ENCODE measurements around the gene COL4A4. TPM values are rescaled to one million over a fixed set of nuclear protein-coding genes. Genes with fewer than 3 reads are reported as not detected.
"Not testable (repeated sequence)": the region's sequence is repeated elsewhere in the genome, so short reads cannot be mapped to it uniquely, and the experiment has no call there.

The COL4A4 gene
- polyA plus RNA-seq, 2 donors = 0.10 to 0.16 TPM

DNA sequence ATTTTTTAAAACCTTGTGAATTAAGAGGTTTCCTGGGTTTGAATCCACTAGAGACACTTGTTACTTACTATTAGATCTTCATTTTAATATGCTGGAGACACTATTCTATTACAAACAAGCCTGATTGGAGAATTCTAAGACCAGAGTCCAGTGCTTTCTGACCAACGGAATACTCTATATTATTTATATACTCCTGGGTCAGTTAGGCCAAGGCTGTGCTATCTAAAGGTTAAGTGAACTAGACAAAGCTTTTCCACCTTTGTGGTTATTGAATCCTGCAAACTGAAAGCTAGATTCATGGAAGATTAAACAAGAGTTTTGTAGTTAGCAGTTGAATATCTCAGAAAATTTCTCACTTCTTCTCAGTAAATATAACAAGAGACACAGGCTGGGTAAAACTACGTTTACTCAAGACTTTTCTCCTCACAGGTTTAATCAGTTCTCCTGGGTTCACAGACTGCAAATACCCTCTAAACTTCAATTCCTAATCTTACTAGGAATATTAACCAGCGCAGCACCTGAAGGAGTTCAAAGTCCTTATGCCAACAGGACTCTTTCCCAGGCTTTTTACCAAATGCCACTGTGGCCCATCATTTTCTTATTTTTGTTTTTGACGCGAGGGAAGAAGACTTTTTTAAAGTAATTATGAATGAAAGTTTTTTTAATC is 66.4 kb downstream of the COL4A4 start:
- Histone ChIP-seq H3K4me1 (ENCODE audit: control insufficient read depth in 2 of 2, insufficient read depth in 2 of 2, low read length in 1 of 2) (no peaks in the 10 kb centered on the region), H3K27ac (ENCODE audit: low read depth in 2 of 2, low read length in 1 of 2) (no peak overlapping the region), H3K36me3 (ENCODE audit: control insufficient read depth in 2 of 2, insufficient read depth in 2 of 2, low read length in 1 of 2) (no peaks in the 10 kb centered on the region), H3K9me3 (ENCODE audit: control insufficient read depth in 2 of 2, insufficient read depth in 1 of 2, low read depth in 1 of 2, low read length in 1 of 2) (no peaks in the 10 kb centered on the region), H3K4me3 (ENCODE audit: low read depth in 1 of 2, low read length in 2 of 2) (no peak overlapping the region), H3K27me3 (ENCODE audit: control insufficient read depth in 1 of 2, insufficient read depth in 2 of 2, low read length in 2 of 2) (no peaks in the 10 kb centered on the region)
- WGBS, 2 donors = 69 to 80% methylated on average over 5 of the region's 5 CpGs

DNA sequence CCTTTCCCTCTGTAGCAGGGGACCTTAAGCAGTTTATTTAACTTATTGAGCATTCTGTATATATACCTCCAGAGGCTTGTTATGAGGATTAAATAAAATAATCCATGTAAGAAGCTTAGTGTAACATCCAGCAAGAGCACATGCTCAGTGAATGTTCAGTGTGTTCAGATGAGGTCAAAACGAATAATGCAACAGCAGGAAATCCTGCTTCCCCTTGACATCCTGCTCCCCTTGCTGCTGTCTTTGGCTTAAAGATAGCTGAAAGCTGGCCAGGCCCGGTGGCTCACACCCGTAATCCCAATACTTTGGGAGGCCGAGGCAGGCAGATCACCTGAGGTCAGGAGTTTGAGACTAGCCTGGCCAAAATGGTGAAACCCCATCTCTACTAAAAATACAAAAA is 68.7 kb downstream of the COL4A4 start:
- no peaks in the 10 kb centered on the region for H3K4me1 ChIP-seq (ENCODE audit: control insufficient read depth in 2 of 2, insufficient read depth in 2 of 2, low read length in 1 of 2)
- 50 to 64% methylated on average over 4 of the region's 4 CpGs for WGBS, 2 donors
- H3K27ac ChIP-seq (ENCODE audit: low read depth in 2 of 2, low read length in 1 of 2) = no peak overlapping the region
- no peaks in the 10 kb centered on the region for H3K27me3 ChIP-seq (ENCODE audit: control insufficient read depth in 1 of 2, insufficient read depth in 2 of 2, low read length in 2 of 2)
- H3K36me3 ChIP-seq (ENCODE audit: control insufficient read depth in 2 of 2, insufficient read depth in 2 of 2, low read length in 1 of 2) = no peaks in the 10 kb centered on the region
- H3K4me3 ChIP-seq (ENCODE audit: low read depth in 1 of 2, low read length in 2 of 2) = no peak overlapping the region
- no peaks in the 10 kb centered on the region for H3K9me3 ChIP-seq (ENCODE audit: control insufficient read depth in 2 of 2, insufficient read depth in 1 of 2, low read depth in 1 of 2, low read length in 1 of 2)

DNA sequence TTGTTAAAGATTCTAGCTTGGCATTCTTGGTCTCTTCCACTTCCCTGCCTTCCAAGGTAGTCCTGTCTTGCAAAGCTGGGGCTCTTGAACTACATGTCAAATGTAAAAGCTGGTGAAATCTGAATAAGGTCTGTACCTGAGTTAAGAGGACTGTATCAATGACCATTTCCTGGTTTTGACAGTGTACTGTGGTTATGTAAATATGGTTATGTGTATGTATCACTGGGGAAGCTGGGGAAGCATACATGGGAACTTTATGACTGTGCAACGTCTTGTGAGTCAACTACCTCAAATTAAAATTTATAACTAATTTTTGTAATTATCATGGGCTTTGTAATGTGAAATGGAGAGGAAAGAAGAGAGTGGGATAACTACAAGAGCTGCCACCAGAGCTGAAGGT is 81.7 kb downstream of the COL4A4 start:
- Histone ChIP-seq H3K27ac (ENCODE audit: low read depth in 2 of 2, low read length in 1 of 2) (no peak overlapping the region), H3K36me3 (ENCODE audit: control insufficient read depth in 2 of 2, insufficient read depth in 2 of 2, low read length in 1 of 2) (no peaks in the 10 kb centered on the region), H3K27me3 (ENCODE audit: control insufficient read depth in 1 of 2, insufficient read depth in 2 of 2, low read length in 2 of 2) (no peaks in the 10 kb centered on the region), H3K4me1 (ENCODE audit: control insufficient read depth in 2 of 2, insufficient read depth in 2 of 2, low read length in 1 of 2) (no peaks in the 10 kb centered on the region), H3K9me3 (ENCODE audit: control insufficient read depth in 2 of 2, insufficient read depth in 1 of 2, low read depth in 1 of 2, low read length in 1 of 2) (no peaks in the 10 kb centered on the region), H3K4me3 (ENCODE audit: low read depth in 1 of 2, low read length in 2 of 2) (no peak overlapping the region)
- WGBS, 2 donors = 39 to 51% methylated on average over 1 of the region's 1 CpG

DNA sequence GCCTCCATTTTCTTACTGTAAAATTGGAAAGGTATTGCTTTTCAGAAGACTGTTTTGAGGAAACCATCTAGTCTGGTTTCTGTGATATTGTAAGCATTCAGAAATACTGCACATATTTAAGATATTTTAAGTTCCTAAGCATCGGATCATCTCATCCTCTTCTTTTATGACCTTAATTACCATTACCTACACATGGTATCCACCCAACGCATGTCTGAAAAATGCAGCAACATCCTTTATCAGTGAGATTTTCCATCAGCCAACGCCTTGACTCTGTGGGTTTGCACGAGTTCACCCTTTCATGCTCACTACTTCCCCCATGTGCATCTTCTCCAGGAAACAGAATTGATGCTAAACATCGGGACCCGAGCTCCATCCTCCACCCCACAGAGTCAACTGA is 84.3 kb downstream of the COL4A4 start:
- H3K4me3 ChIP-seq (ENCODE audit: low read depth in 1 of 2, low read length in 2 of 2) = no peak overlapping the region
- H3K9me3 ChIP-seq (ENCODE audit: control insufficient read depth in 2 of 2, insufficient read depth in 1 of 2, low read depth in 1 of 2, low read length in 1 of 2) = no peaks in the 10 kb centered on the region

DNA sequence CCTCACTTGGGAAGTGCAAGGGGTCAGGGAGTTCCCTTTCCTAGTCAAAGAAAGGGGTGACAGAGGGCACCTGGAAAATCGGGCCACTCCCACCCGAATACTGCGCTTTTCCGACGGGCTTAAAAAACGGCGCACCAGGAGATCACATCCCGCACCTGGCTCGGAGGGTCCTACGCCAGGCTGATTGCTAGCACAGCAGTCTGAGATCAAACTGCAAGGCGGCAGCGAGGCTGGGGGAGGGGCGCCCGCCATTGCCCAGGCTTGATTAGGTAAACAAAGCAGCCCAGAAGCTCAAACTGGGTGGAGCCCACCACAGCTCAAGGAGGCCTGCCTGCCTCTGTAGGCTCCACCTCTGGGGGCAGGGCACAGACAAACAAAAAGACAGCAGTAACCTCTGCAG is 98.9 kb downstream of the COL4A4 start:
- not testable (repeated sequence) for H3K9me3 ChIP-seq (ENCODE audit: control insufficient read depth in 2 of 2, insufficient read depth in 1 of 2, low read depth in 1 of 2, low read length in 1 of 2); H3K36me3 ChIP-seq (ENCODE audit: control insufficient read depth in 2 of 2, insufficient read depth in 2 of 2, low read length in 1 of 2); H3K4me1 ChIP-seq (ENCODE audit: control insufficient read depth in 2 of 2, insufficient read depth in 2 of 2, low read length in 1 of 2); H3K27me3 ChIP-seq (ENCODE audit: control insufficient read depth in 1 of 2, insufficient read depth in 2 of 2, low read length in 2 of 2); H3K4me3 ChIP-seq (ENCODE audit: low read depth in 1 of 2, low read length in 2 of 2); H3K27ac ChIP-seq (ENCODE audit: low read depth in 2 of 2, low read length in 1 of 2)
- 74 to 80% methylated on average over 14 of the region's 14 CpGs for WGBS, 2 donors

More for the DNA sequence above, 84.3 kb downstream of the COL4A4 start:
- 86 to 89% methylated on average over 6 of the region's 6 CpGs for WGBS, 2 donors
- Histone ChIP-seq H3K27ac (ENCODE audit: low read depth in 2 of 2, low read length in 1 of 2) (no peak overlapping the region), H3K4me1 (ENCODE audit: control insufficient read depth in 2 of 2, insufficient read depth in 2 of 2, low read length in 1 of 2) (no peaks in the 10 kb centered on the region), H3K36me3 (ENCODE audit: control insufficient read depth in 2 of 2, insufficient read depth in 2 of 2, low read length in 1 of 2) (no peaks in the 10 kb centered on the region), H3K27me3 (ENCODE audit: control insufficient read depth in 1 of 2, insufficient read depth in 2 of 2, low read length in 2 of 2) (no peaks in the 10 kb centered on the region)

DNA sequence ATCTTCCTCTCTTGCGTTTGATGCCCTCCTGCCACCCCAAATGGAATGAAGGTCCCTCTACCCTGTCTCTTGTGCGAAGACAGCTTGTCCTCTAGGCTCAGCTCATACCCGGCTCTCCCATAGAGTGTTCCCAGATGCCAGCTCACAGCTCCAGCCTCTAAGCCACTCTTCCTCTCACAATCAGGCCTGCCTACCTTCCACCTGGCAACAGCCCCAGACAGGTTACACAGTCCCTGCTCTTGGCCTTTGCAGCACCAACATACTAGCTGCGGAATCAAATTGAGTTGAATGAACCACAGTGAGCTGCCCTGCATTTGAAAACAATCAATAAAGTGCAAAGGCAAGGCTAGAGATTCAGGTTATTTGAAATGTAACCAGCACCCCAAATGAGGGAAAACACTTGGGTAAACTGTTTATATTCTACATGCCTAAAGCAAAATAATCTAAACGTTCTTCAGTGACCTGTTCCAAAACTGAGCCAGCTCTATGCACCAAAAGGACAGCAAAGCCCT is 105.1 kb downstream of the COL4A4 start:
- Histone ChIP-seq H3K4me1 (ENCODE audit: control insufficient read depth in 2 of 2, insufficient read depth in 2 of 2, low read length in 1 of 2) (no peaks in the 10 kb centered on the region), H3K27me3 (ENCODE audit: control insufficient read depth in 1 of 2, insufficient read depth in 2 of 2, low read length in 2 of 2) (no peaks in the 10 kb centered on the region), H3K27ac (ENCODE audit: low read depth in 2 of 2, low read length in 1 of 2) (no peak overlapping the region), H3K9me3 (ENCODE audit: control insufficient read depth in 2 of 2, insufficient read depth in 1 of 2, low read depth in 1 of 2, low read length in 1 of 2) (no peaks in the 10 kb centered on the region), H3K4me3 (ENCODE audit: low read depth in 1 of 2, low read length in 2 of 2) (no peak overlapping the region), H3K36me3 (ENCODE audit: control insufficient read depth in 2 of 2, insufficient read depth in 2 of 2, low read length in 1 of 2) (no peaks in the 10 kb centered on the region)
- WGBS, 2 donors = 68 to 80% methylated on average over 5 of the region's 5 CpGs

DNA sequence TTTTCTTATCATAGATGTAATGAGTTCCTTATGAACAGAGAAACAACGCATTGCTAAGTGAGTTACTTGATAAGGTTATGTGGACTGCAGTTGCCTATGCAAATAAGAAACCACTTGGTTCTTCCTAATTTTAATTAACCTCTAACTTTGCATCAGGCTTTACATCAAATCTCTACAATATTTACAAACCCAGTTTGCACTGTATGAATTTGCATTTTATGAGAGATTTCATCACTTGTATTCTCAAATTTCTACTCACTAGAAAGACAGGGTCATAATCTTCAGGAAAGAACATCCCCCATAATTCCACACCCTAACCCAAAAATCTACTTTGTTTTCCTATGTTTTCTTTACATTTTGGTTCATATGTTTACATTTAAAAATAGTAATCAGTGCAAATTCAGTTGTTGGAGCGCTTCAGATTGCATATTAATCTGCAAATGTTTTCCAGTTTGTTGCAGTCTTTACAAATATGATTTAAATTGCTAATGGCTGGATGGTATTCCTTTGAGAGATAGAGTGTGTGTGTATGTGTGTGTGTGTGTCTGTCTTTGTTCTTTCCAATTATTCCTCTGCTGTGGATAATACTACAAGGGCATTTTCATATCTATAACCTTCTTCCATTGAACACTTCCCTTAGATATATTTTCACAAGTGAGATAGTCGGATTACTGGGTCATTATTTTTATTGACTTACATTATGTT is 106.1 kb downstream of the COL4A4 start:
- Histone ChIP-seq H3K36me3 (ENCODE audit: control insufficient read depth in 2 of 2, insufficient read depth in 2 of 2, low read length in 1 of 2) (no peaks in the 10 kb centered on the region), H3K9me3 (ENCODE audit: control insufficient read depth in 2 of 2, insufficient read depth in 1 of 2, low read depth in 1 of 2, low read length in 1 of 2) (no peaks in the 10 kb centered on the region), H3K27ac (ENCODE audit: low read depth in 2 of 2, low read length in 1 of 2) (no peak overlapping the region), H3K4me3 (ENCODE audit: low read depth in 1 of 2, low read length in 2 of 2) (no peak overlapping the region), H3K27me3 (ENCODE audit: control insufficient read depth in 1 of 2, insufficient read depth in 2 of 2, low read length in 2 of 2) (no peaks in the 10 kb centered on the region), H3K4me1 (ENCODE audit: control insufficient read depth in 2 of 2, insufficient read depth in 2 of 2, low read length in 1 of 2) (no peaks in the 10 kb centered on the region)
- 79 to 86% methylated on average over 3 of the region's 3 CpGs for WGBS, 2 donors

DNA sequence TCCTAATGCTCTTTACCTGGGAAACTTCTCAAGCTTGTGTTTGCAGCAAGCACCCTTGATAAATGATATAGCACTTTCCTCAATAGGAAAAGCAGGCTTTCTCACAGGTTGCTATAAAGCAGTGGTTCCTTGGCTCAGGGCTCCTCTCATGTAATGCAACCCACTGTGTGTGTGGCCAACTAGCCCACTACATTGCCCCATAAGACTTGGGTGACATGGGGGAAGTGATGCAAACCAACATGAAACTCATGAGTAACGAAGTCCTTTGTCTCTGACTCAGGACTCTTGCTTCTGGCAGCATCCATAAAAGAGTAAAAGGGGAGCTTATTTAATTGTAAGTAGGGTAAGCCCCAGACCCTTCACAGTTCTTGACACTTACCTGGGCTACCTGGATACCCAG is 106.9 kb downstream of the COL4A4 start:
- Histone ChIP-seq H3K36me3 (ENCODE audit: control insufficient read depth in 2 of 2, insufficient read depth in 2 of 2, low read length in 1 of 2) (no peaks in the 10 kb centered on the region), H3K9me3 (ENCODE audit: control insufficient read depth in 2 of 2, insufficient read depth in 1 of 2, low read depth in 1 of 2, low read length in 1 of 2) (no peaks in the 10 kb centered on the region), H3K27ac (ENCODE audit: low read depth in 2 of 2, low read length in 1 of 2) (no peak overlapping the region), H3K4me1 (ENCODE audit: control insufficient read depth in 2 of 2, insufficient read depth in 2 of 2, low read length in 1 of 2) (no peaks in the 10 kb centered on the region), H3K27me3 (ENCODE audit: control insufficient read depth in 1 of 2, insufficient read depth in 2 of 2, low read length in 2 of 2) (no peaks in the 10 kb centered on the region), H3K4me3 (ENCODE audit: low read depth in 1 of 2, low read length in 2 of 2) (no peak overlapping the region)
- WGBS, 2 donors = 71 to 77% methylated on average over 1 of the region's 1 CpG

DNA sequence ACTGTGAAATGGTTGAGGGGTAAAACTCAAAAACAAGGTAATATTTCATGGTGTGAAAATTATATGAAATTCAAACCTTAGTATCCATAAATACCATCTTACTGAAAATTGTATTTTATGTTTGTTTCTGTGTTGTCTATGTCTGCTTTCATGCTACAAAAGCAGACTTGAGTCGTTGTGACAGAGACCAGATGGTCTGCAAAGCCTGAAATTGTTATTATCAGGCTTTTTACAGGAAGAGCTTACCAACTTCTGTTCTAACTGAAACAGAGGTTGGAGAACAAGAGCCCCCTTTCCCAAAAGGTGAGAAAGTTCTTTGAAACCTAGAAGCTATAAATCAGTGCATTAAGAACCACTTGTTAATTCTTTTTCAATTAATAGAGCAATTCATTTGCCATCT is 110.0 kb downstream of the COL4A4 start:
- Histone ChIP-seq H3K27ac (ENCODE audit: low read depth in 2 of 2, low read length in 1 of 2) (no peak overlapping the region), H3K36me3 (ENCODE audit: control insufficient read depth in 2 of 2, insufficient read depth in 2 of 2, low read length in 1 of 2) (no peaks in the 10 kb centered on the region), H3K4me1 (ENCODE audit: control insufficient read depth in 2 of 2, insufficient read depth in 2 of 2, low read length in 1 of 2) (no peaks in the 10 kb centered on the region), H3K9me3 (ENCODE audit: control insufficient read depth in 2 of 2, insufficient read depth in 1 of 2, low read depth in 1 of 2, low read length in 1 of 2) (no peaks in the 10 kb centered on the region), H3K4me3 (ENCODE audit: low read depth in 1 of 2, low read length in 2 of 2) (no peak overlapping the region), H3K27me3 (ENCODE audit: control insufficient read depth in 1 of 2, insufficient read depth in 2 of 2, low read length in 2 of 2) (no peaks in the 10 kb centered on the region)
- 48 to 52% methylated on average over 1 of the region's 1 CpG for WGBS, 2 donors

DNA sequence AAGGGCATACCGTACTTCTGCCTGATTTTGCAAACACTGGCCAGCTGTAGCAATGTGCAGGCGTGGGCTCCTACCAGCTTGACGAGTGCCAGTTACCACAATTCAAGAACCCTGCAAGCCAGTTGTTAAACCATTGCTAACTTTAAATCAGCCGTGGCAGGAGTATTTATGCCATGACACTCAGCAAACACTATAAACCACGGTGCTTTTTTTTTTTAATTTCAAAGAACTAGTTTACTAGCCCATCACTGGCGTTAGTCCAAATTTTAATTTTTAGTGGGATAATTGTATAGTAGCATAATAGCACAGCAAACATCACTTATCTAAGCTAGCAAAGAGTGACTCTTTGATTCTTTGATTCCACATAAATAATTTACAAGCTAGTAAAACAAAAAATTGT is 111.1 kb downstream of the COL4A4 start:
- WGBS, 2 donors = 34 to 35% methylated on average over 6 of the region's 6 CpGs
- no peaks in the 10 kb centered on the region for H3K9me3 ChIP-seq (ENCODE audit: control insufficient read depth in 2 of 2, insufficient read depth in 1 of 2, low read depth in 1 of 2, low read length in 1 of 2)
- no peak overlapping the region for H3K27ac ChIP-seq (ENCODE audit: low read depth in 2 of 2, low read length in 1 of 2)
- no peaks in the 10 kb centered on the region for H3K27me3 ChIP-seq (ENCODE audit: control insufficient read depth in 1 of 2, insufficient read depth in 2 of 2, low read length in 2 of 2)
- H3K4me1 ChIP-seq (ENCODE audit: control insufficient read depth in 2 of 2, insufficient read depth in 2 of 2, low read length in 1 of 2) = no peaks in the 10 kb centered on the region
- no peaks in the 10 kb centered on the region for H3K36me3 ChIP-seq (ENCODE audit: control insufficient read depth in 2 of 2, insufficient read depth in 2 of 2, low read length in 1 of 2)
- no peak overlapping the region for H3K4me3 ChIP-seq (ENCODE audit: low read depth in 1 of 2, low read length in 2 of 2)
